K562 (cell line): ENCODE measurements around the gene RNF138. TPM values are rescaled to one million over a fixed set of nuclear protein-coding genes. Genes with fewer than 3 reads are reported as not detected.

ENCODE experiments used
- BRD9 ChIP-seq: fragments of 450-650 bp; IDR thresholded peaks from 2 replicates; pipeline ENCODE4 v1.6.1; 2018; ENCODE audit warnings: low read depth; ENCODE audit not compliant: partially characterized antibody
- CBX3 ChIP-seq, 2 experiments: IDR thresholded peaks; 1 replicate in 1 of 2; 2 replicates in 1 of 2; pipeline ENCODE4 v1.6.1; 2012; ENCODE audit warnings: inconsistent platforms in 2 of 2, low read length in 2 of 2, borderline replicate concordance in 1 of 2, control low read depth in 1 of 2
- COPS2 ChIP-seq: fragments of 450-650 bp; conservative IDR thresholded peaks from 2 replicates; pipeline ENCODE4 v1.6.1; 2016; ENCODE audit warnings: mild to moderate bottlenecking, moderate library complexity
- ELF4 ChIP-seq: fragments of 450-650 bp; formaldehyde crosslinking; IDR thresholded peaks from 2 replicates; pipeline ENCODE4 v1.4.0; 2022; ENCODE audit warnings: missing genetic modification characterization
- EWSR1 ChIP-seq: fragments of 450-650 bp; IDR thresholded peaks from 2 replicates; pipeline ENCODE4 v1.6.1; 2018; ENCODE audit warnings: borderline replicate concordance, mild to moderate bottlenecking, low read depth, moderate library complexity; ENCODE audit not compliant: partially characterized antibody
- FOXA3 ChIP-seq, 2 experiments: fragments of 450-650 bp in 1 of 2; sonication (generic) in 1 of 2; formaldehyde crosslinking; IDR thresholded peaks in 1 of 2; conservative IDR thresholded peaks in 1 of 2; 2 replicates each; pipeline versions ENCODE4 v1.4.0 to v1.8.0; 2020 to 2022; ENCODE audit warnings: mild to moderate bottlenecking in 2 of 2, missing genetic modification reagents in 1 of 2
- FOXJ3 ChIP-seq: sonication (generic); formaldehyde crosslinking; IDR thresholded peaks from 2 replicates; pipeline ENCODE4 v1.4.0; 2020; ENCODE audit warnings: mild to moderate bottlenecking, missing genetic modification reagents
- JUND ChIP-seq, 2 experiments: IDR thresholded peaks; 2 replicates in 1 of 2; 3 replicates in 1 of 2; pipeline ENCODE4 v1.6.1; 2011; ENCODE audit warnings: borderline replicate concordance in 2 of 2, low read depth in 2 of 2, low read length in 2 of 2, improper control_type of control experiment in 1 of 2, missing biosample characterization in 1 of 2, missing genetic modification characterization in 1 of 2, missing genetic modification reagents in 1 of 2
- MEF2A ChIP-seq: IDR thresholded peaks from 2 replicates; pipeline ENCODE4 v1.6.1; 2011; ENCODE audit warnings: low read depth, mild to moderate bottlenecking, low read length, moderate library complexity; ENCODE audit not compliant: control insufficient read depth
- NCOA4 ChIP-seq: fragments of 450-650 bp; IDR thresholded peaks from 2 replicates; pipeline ENCODE4 v1.6.1; 2018; ENCODE audit warnings: mild to moderate bottlenecking; ENCODE audit not compliant: partially characterized antibody
- NUFIP1 ChIP-seq: fragments of 450-650 bp; IDR thresholded peaks from 2 replicates; pipeline ENCODE4 v1.6.1; 2018; ENCODE audit not compliant: partially characterized antibody
- POLR3A ChIP-seq: IDR thresholded peaks from 2 replicates; pipeline ENCODE4 v1.6.1; 2011; ENCODE audit warnings: borderline replicate concordance, mild to moderate bottlenecking, moderate library complexity; ENCODE audit not compliant: insufficient read length, insufficient read depth; ENCODE audit errors: extremely low read depth
- SNIP1 ChIP-seq: fragments of 450-650 bp; IDR thresholded peaks from 2 replicates; pipeline ENCODE4 v1.7.1; 2017; ENCODE audit warnings: low read depth, mild to moderate bottlenecking
- SP2 ChIP-seq: IDR thresholded peaks from 2 replicates; pipeline ENCODE4 v1.6.1; 2011; ENCODE audit warnings: mild to moderate bottlenecking, low read depth, low read length, moderate library complexity; ENCODE audit not compliant: poor library complexity, severe bottlenecking; ENCODE audit errors: extremely low read depth
- SPI1 ChIP-seq: IDR thresholded peaks from 2 replicates; pipeline ENCODE4 v1.6.1; 2011; ENCODE audit warnings: low read depth, low read length, control low read depth, borderline replicate concordance
- ZNF174 ChIP-seq: fragments of 250-450 bp; sonication (Bioruptor Pico); IDR thresholded peaks from 2 replicates; pipeline ENCODE4 v1.4.0; 2020; ENCODE audit warnings: mild to moderate bottlenecking
- ZNF79 ChIP-seq: fragments of 250-450 bp; sonication (Bioruptor Pico); IDR thresholded peaks from 2 replicates; pipeline ENCODE4 v1.4.0; 2020; ENCODE audit warnings: low read depth, mild to moderate bottlenecking, moderate library complexity
- polyA plus RNA-seq, 8 experiments: library from polyadenylated mRNA; depleted of rRNA in 4 of 8; stranded (reverse) in 5 of 8; unstranded in 3 of 8; fragments of >200 nt; fragmentation: Nextera tagmentation in 2 of 8; fragmentation: Illumina TruSeq in 1 of 8; extraction: Ambion mirVana in 2 of 8; extraction: Trizol in 1 of 8; gene quantifications; 2 replicates each; pipeline versions ENCODE4 v1.2.1 to v1.2.3, GENCODE V29; 2011 to 2014; ENCODE audit warnings: inconsistent platforms in 1 of 8, missing spikeins in 1 of 8
- total RNA-seq, 7 experiments: library from RNA; depleted of rRNA in 6 of 7; stranded (reverse); fragments of >200 nt in 6 of 7; fragmentation: Illumina TruSeq in 2 of 7; extraction: Trizol in 2 of 7; gene quantifications; 2 replicates each; pipeline versions ENCODE4 v1.2.1 to v1.2.3, GENCODE V29; 2011 to 2021; ENCODE audit warnings: low replicate concordance in 1 of 7
- TF ChIP-seq, protein P1 (sequence below): fragments of 450-650 bp; IDR thresholded peaks from 2 replicates; pipeline ENCODE4 v1.6.1; 2017; ENCODE audit warnings: antibody characterized with exemption, mild to moderate bottlenecking
- TF ChIP-seq, protein P2 (sequence below): fragments of 250-450 bp; sonication (Bioruptor Pico); IDR thresholded peaks from 2 replicates; pipeline ENCODE4 v1.4.0; 2020
- TF ChIP-seq, protein P3 (sequence below): fragments of 250-450 bp; sonication (Bioruptor Pico); IDR thresholded peaks from 2 replicates; pipeline ENCODE4 v1.8.0; 2022; ENCODE audit warnings: moderate library complexity, mild to moderate bottlenecking, inconsistent platforms

RNF138 gene
- total and polyA plus RNA-seq, 9 of the 15 experiments (the other 6 are each of a cell fraction or from before 2014, with no cell fraction given): 47.6 to 100 (median 62.5) TPM

DNA sequence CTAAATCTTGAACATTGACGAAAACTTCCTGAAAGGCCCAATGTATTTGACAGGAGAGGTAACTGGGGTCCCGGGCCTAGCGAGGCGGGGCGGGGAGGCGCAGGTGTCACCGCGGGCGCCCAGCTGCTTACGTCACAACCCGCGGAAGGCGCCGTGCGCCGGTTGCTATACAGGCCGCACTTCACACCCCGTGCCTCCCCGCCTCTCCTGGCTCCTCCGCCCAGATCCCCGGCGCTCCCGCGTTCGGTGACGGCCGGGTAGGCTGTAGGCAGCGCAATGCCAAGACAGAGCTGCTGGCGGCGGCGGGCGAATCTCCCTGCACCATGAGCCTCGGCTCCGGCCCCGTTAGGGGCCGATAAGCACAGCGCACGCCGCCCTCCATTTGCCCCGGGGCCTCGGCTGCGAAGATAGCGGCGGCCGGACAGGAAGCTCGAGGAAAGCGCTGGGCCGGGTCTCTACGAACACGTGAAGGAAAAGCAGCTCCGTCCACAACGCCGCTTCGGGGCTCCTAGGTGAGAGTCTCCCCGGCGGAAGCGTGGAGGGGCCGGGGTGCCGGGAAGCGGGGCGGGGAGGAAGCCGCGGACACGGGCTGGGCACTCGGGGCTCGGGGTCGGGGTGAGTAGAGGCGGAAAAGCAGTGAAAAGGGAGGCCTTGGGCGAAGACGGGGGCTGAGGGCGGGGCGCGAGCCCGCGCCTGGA, at the start of gene RNF138 (continued):
- TF ChIP-seq, protein P1, sequence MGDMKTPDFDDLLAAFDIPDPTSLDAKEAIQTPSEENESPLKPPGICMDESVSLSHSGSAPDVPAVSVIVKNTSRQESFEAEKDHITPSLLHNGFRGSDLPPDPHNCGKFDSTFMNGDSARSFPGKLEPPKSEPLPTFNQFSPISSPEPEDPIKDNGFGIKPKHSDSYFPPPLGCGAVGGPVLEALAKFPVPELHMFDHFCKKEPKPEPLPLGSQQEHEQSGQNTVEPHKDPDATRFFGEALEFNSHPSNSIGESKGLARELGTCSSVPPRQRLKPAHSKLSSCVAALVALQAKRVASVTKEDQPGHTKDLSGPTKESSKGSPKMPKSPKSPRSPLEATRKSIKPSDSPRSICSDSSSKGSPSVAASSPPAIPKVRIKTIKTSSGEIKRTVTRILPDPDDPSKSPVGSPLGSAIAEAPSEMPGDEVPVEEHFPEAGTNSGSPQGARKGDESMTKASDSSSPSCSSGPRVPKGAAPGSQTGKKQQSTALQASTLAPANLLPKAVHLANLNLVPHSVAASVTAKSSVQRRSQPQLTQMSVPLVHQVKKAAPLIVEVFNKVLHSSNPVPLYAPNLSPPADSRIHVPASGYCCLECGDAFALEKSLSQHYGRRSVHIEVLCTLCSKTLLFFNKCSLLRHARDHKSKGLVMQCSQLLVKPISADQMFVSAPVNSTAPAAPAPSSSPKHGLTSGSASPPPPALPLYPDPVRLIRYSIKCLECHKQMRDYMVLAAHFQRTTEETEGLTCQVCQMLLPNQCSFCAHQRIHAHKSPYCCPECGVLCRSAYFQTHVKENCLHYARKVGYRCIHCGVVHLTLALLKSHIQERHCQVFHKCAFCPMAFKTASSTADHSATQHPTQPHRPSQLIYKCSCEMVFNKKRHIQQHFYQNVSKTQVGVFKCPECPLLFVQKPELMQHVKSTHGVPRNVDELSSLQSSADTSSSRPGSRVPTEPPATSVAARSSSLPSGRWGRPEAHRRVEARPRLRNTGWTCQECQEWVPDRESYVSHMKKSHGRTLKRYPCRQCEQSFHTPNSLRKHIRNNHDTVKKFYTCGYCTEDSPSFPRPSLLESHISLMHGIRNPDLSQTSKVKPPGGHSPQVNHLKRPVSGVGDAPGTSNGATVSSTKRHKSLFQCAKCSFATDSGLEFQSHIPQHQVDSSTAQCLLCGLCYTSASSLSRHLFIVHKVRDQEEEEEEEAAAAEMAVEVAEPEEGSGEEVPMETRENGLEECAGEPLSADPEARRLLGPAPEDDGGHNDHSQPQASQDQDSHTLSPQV: peak; percentile 86
- TF ChIP-seq FOXJ3 (no peak), NUFIP1 (no peak), SP2 (no peak), ZNF174 (CRISPR knock-in tag) (no peak), COPS2 (no peak), BRD9 (no peak), MEF2A (no peak), POLR3A (no peak), NCOA4 (no peak), SNIP1 (no peak), SPI1 (no peak), EWSR1 (no peak), JUND (IDR thresholded peaks at IDR 0.05; ENCODE audit: borderline replicate concordance, low read depth, low read length) (peak; percentile 37; the same call in 1 of the 2 replicates), JUND (tag; IDR thresholded peaks at IDR 0.05; ENCODE audit: borderline replicate concordance, low read depth, low read length) (peak; percentile 44; the same call in 1 of the 3 replicates), FOXA3 (CRISPR knock-in tag; conservative IDR thresholded peaks at IDR 0.05 in 1 of 2, IDR thresholded peaks at IDR 0.05 in 1 of 2) (no peak), ZNF79 (no peak), ELF4 (no peak), CBX3 (IDR thresholded peaks at IDR 0.05; ENCODE audit: borderline replicate concordance in 1 of 2, low read length in 2 of 2) (no peak; a peak in 1 of 3 replicates)
- TF ChIP-seq, protein P2, sequence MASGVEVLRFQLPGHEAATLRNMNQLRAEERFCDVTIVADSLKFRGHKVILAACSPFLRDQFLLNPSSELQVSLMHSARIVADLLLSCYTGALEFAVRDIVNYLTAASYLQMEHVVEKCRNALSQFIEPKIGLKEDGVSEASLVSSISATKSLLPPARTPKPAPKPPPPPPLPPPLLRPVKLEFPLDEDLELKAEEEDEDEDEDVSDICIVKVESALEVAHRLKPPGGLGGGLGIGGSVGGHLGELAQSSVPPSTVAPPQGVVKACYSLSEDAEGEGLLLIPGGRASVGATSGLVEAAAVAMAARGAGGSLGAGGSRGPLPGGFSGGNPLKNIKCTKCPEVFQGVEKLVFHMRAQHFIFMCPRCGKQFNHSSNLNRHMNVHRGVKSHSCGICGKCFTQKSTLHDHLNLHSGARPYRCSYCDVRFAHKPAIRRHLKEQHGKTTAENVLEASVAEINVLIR: peak; percentile 90
- TF ChIP-seq, protein P3, sequence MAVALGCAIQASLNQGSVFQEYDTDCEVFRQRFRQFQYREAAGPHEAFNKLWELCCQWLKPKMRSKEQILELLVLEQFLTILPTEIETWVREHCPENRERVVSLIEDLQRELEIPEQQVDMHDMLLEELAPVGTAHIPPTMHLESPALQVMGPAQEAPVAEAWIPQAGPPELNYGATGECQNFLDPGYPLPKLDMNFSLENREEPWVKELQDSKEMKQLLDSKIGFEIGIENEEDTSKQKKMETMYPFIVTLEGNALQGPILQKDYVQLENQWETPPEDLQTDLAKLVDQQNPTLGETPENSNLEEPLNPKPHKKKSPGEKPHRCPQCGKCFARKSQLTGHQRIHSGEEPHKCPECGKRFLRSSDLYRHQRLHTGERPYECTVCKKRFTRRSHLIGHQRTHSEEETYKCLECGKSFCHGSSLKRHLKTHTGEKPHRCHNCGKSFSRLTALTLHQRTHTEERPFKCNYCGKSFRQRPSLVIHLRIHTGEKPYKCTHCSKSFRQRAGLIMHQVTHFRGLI (CRISPR knock-in tag): no peak
